Adipocyte (in vitro differentiated cells): ENCODE results near the gene CRYL1.

Experiments
- DNase-seq: peaks from one replicate; pipeline ENCODE4 v3.0.0-alpha.2; 2015; ENCODE audit warnings: low read depth
- H3K27me3 ChIP-seq: replicated peaks from 2 replicates; pipeline ENCODE4 v1.7.0; 2013; ENCODE audit warnings: mild to moderate bottlenecking, low read length, moderate library complexity; ENCODE audit not compliant: control insufficient read depth, insufficient read depth
- H3K36me3 ChIP-seq: 2 replicates; pipeline ENCODE4 v1.7.0; 2013; ENCODE audit warnings: low read length, mild to moderate bottlenecking, moderate library complexity; ENCODE audit not compliant: control insufficient read depth, insufficient read depth, severe bottlenecking
- H3K4me1 ChIP-seq: 2 replicates; pipeline ENCODE4 v1.7.0; 2013; ENCODE audit warnings: mild to moderate bottlenecking, low read length, moderate library complexity; ENCODE audit not compliant: control insufficient read depth, insufficient read depth
- H3K4me3 ChIP-seq: 2 replicates; pipeline ENCODE4 v1.7.0; 2013; ENCODE audit warnings: mild to moderate bottlenecking, low read length, moderate library complexity
- H3K9ac ChIP-seq: 2 replicates; pipeline ENCODE4 v1.7.0; 2013; ENCODE audit warnings: mild to moderate bottlenecking, low read length, moderate library complexity
- H3K9me3 ChIP-seq: 2 replicates; pipeline ENCODE4 v1.7.0; 2013; ENCODE audit warnings: mild to moderate bottlenecking, low read length, moderate library complexity; ENCODE audit not compliant: control insufficient read depth

CRYL1 gene

DNA sequence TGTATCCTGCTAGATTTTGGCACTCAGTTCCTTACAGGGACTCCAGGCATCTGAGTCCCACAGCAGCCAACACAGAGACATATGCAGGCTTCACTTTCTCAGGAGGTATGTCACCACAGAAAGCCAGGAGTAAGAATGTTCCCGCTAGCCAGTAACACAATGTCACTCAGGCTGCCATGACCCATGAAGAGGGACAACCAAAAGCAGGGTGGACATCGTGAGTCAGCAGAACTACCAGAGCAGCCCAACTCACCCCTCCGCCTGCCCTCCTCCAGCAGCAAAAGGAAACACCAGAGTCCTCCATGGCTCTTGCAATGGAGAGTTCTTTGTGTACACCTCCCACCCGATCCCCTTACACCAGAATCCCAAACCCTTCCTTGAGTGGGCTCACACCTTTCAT is 95.4 kb downstream of the CRYL1 start:
- Histone ChIP-seq H3K9ac (no peak overlapping the region), H3K9me3 (no peaks in the 10 kb centered on the region), H3K27me3 (no peaks in the 10 kb centered on the region), H3K4me3 (no peak overlapping the region), H3K4me1 (peaks cover 12% of the 10 kb centered on the region), H3K36me3 (no peaks in the 10 kb centered on the region)
- no peak for DNase-seq

GRCh38 chr13:20429682-20430081 is 96.0 kb downstream of the CRYL1 start:
- Histone ChIP-seq H3K9ac (no peak overlapping the region), H3K27me3 (no peaks in the 10 kb centered on the region), H3K4me1 (peaks cover 12% of the 10 kb centered on the region), H3K4me3 (no peak overlapping the region), H3K36me3 (no peaks in the 10 kb centered on the region), H3K9me3 (no peaks in the 10 kb centered on the region)
- no peak for DNase-seq

DNA sequence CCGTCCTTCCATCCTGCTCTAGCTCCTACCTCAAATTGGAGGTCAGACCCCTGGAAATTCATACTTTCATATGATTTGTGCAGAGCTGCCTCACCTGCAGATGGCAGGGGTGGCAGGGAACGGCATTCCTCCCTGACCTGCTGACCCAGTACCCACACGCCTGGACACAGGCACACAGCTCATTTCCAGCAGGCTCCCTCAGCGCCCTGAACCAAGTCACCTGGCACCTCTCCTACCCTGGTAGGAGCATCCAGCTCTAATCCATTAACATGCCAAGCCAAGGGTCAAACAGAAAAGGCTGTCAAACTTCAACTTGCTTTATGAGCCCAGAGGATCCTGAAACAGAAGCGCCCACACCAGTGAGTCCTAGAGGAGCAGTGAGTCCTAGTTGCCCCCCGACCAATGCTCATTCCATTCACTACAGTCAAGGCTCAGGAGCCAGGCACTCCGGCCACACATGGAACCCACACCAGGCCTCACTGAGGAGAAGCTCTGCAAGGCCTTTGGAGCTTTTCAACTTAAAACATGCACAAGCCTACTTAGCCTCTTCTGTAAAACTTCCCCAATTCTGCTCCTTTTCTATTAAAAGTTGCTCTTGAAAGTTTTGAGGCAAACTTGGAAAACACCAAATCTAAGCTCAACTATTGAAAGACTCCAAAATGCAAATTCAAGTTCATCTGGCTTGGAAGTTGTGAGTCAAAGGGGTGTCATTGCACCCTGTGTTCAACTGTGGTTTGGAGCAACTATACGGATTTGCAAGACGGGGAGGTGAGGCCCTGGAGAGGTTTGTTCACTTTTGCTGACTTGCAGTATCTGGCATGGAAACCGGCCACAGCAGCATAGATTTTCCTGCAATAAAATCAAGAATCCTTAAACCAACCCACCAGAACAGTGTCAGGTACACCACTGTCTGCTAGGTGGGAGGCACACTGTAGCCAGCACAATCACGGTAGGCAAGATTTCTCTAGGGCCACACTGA is 96.7 kb downstream of the CRYL1 start:
- Histone ChIP-seq H3K4me3 (no peak overlapping the region), H3K9me3 (no peaks in the 10 kb centered on the region), H3K36me3 (no peaks in the 10 kb centered on the region), H3K4me1 (peaks cover 12% of the 10 kb centered on the region), H3K27me3 (no peaks in the 10 kb centered on the region), H3K9ac (no peak overlapping the region)
- DNase-seq = no peak

GRCh38 chr13:20426766-20427448 is 98.8 kb downstream of the CRYL1 start:
- Histone ChIP-seq H3K9me3 (no peaks in the 10 kb centered on the region), H3K36me3 (no peaks in the 10 kb centered on the region), H3K4me1 (peaks cover 12% of the 10 kb centered on the region), H3K9ac (no peak overlapping the region), H3K27me3 (no peaks in the 10 kb centered on the region), H3K4me3 (no peak overlapping the region)
- DNase-seq = no peak

GRCh38 chr13:20425819-20426219 is 99.8 kb downstream of the CRYL1 start:
- Histone ChIP-seq H3K4me3 (no peak overlapping the region), H3K4me1 (peaks cover 19% of the 10 kb centered on the region), H3K9ac (no peak overlapping the region), H3K36me3 (no peaks in the 10 kb centered on the region), H3K9me3 (no peaks in the 10 kb centered on the region), H3K27me3 (no peaks in the 10 kb centered on the region)
- DNase-seq = no peak

DNA sequence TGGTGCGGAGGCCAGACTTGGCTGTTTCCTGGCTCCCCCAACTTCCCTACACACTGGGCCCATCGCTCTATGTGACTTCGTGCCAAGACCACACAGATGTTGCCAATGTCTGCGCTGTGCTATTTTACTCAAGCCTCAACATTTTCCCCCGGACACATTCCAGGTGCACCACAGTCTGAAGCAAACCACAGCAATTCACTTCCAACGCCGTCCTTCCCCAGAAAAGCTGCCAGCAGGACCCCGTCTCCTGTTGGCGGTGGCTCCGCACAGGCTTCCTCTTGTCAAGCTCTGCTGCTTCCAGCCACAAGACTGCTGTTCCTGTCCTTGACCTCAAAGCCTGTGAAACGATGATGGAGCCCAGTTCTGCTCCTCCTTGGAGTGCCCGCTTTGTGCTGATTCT is 100.7 kb downstream of the CRYL1 start:
- no peak overlapping the region for H3K4me3 ChIP-seq
- peaks cover 26% of the 10 kb centered on the region for H3K4me1 ChIP-seq
- DNase-seq = no peak
- no peaks in the 10 kb centered on the region for H3K36me3 ChIP-seq
- H3K9ac ChIP-seq = no peak overlapping the region
- no peaks in the 10 kb centered on the region for H3K27me3 ChIP-seq
- H3K9me3 ChIP-seq = no peaks in the 10 kb centered on the region

DNA sequence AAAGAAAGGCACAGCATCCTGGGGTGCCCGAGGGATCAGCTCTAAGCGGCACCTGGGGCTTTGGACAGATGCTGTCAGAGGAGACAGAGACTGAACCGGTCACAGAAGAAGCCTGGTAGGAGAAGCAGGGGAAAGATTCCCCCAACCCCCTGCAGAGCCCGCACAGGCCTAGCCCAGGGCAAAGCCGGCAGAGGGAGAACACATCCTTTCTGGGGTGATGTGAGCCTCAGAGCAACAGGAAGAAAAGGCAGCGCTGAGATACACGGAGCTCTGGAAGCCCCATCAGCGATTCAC is 101.2 kb downstream of the CRYL1 start:
- Histone ChIP-seq H3K4me1 (peaks cover 29% of the 10 kb centered on the region), H3K27me3 (no peaks in the 10 kb centered on the region), H3K9me3 (no peaks in the 10 kb centered on the region), H3K36me3 (no peaks in the 10 kb centered on the region), H3K4me3 (no peak overlapping the region), H3K9ac (no peak overlapping the region)
- DNase-seq = no peak

DNA sequence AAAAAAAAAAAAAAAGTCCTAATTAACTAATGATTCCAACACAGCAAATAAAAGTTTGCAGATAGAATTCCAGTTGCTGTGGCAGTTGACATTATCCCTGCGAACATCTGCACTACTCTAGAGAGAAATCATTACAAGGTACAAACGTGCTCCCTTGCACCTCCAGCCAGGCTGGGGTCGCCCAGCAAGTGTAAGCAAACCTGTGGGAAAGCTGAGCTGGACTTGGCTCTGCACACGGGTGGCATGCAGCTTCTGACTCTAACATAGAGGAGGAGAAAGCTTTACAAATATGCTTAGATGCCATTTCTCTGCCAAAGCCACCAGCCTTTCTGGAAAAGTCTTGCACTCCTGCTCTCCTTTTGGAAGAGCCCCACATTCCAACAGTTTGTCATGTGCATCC is 103.3 kb downstream of the CRYL1 start:
- Histone ChIP-seq H3K36me3 (no peaks in the 10 kb centered on the region), H3K27me3 (no peaks in the 10 kb centered on the region), H3K9me3 (no peaks in the 10 kb centered on the region), H3K4me3 (no peak overlapping the region), H3K4me1 (peaks cover 31% of the 10 kb centered on the region), H3K9ac (no peak overlapping the region)
- no peak for DNase-seq

DNA sequence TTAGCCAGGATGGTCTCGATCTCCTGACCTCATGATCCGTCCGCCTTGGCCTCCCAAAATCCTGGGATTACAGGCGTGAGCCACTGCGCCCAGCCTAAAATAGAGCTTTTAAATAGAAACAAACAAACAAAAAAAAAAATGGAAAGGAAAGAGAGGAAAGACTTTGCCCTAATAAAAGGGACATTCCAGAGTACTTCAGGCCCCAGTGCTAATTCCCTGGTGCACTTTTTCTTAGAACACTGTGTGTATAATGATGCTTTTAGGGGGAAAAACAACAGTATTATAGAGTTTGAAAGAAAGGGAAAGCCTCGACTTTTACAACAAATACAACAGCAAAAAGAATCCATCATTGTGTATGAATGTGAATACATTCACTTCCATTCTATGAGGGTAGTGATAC is 104.7 kb downstream of the CRYL1 start:
- Histone ChIP-seq H3K9ac (no peak overlapping the region), H3K27me3 (no peaks in the 10 kb centered on the region), H3K4me3 (peak overlapping the region; percentile 16), H3K9me3 (no peaks in the 10 kb centered on the region), H3K36me3 (no peaks in the 10 kb centered on the region), H3K4me1 (peaks cover 23% of the 10 kb centered on the region)
- no peak for DNase-seq

DNA sequence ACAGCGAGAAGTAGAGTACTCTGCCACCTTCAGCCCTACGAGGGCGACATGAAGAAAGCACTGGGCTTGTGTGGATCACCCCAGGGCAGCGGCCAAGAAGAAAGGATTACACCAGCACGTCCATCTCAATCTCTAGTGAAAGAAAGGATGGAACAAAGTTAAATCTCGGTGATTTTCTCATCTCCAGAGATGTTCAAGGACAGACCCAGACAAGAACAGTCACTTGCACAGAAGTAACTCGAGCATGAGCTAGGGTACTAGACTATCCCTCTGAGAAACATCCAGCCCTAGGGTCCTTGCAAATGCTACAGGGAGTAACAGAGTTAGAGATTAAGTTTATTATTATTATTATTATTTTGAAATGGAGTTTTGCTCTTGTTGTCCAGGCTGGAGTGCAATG is 106.7 kb downstream of the CRYL1 start:
- H3K9ac ChIP-seq = no peak overlapping the region
- no peaks in the 10 kb centered on the region for H3K27me3 ChIP-seq
- no peak overlapping the region for H3K4me3 ChIP-seq
- H3K9me3 ChIP-seq = no peaks in the 10 kb centered on the region
- H3K36me3 ChIP-seq = no peaks in the 10 kb centered on the region
- H3K4me1 ChIP-seq = peaks cover 23% of the 10 kb centered on the region
- DNase-seq = no peak

DNA sequence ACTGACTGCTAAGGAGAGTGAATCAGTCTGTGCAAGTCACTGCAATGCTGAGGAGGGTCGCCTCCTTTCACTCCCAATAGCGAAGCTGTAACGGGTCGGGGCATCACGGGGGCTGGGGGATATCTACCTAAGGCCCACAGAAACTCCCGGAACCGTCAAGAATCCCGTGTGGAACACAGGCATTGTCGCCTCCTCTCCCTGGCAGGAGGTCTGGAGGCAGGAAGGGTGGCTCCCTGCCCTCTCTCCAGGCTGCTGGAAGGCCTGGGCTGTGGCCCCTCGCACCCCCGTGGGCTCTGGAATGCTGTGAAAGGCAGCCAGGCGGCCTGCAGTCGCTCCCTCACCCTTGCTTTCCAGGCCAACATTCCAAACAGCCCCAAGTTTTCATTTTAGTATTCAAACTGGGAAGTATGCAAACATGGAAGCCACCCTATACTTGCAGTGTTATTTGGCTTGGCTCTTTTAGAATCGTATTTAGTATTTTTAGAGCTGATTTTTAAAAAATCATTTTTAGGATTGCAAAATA is 109.4 kb downstream of the CRYL1 start:
- Histone ChIP-seq H3K9me3 (no peaks in the 10 kb centered on the region), H3K4me1 (peaks cover 21% of the 10 kb centered on the region), H3K36me3 (no peaks in the 10 kb centered on the region), H3K9ac (no peak overlapping the region), H3K4me3 (no peak overlapping the region), H3K27me3 (no peaks in the 10 kb centered on the region)
- no peak for DNase-seq
